Sigmoid colon (tissue), 4 donors: ENCODE data around the gene ROR1.

Experiments
- POLR2AphosphoS5 ChIP-seq, 4 donors: sonication (generic); formaldehyde crosslinking; IDR thresholded peaks; one replicate each; pipeline ENCODE4 v1.6.1; 2017; ENCODE audit warnings: antibody characterized with exemption in 4 of 4
- TF ChIP-seq, protein P1 (sequence below), 4 experiments: fragments of 450-650 bp in 3 of 4; fragments of 200-600 bp in 1 of 4; IDR thresholded peaks; one replicate each; pipeline ENCODE4 v1.5.1; 2016 to 2019; ENCODE audit warnings: antibody characterized with exemption in 4 of 4, mild to moderate bottlenecking in 3 of 4, moderate library complexity in 2 of 4

DNA sequence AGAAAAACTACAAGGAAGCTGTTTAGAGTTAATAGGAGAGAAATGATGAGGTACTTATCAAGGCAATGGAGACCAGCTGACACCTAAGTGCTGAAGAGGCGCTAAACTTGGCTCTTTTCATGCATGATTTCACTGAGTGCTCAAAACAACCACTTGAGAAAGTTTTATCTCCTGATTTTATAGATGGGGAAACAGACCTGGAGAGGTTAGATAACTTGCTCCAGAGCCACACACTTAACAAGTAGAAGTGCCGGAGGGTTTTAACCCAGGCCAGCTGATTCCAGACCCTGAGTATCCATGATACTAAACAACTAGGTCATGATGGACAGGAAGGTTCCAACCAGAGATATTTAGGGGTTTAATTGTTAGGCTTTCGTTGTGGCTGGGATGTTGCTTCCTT is 455.5 kb downstream of the ROR1 start:
- TF ChIP-seq, protein P1, sequence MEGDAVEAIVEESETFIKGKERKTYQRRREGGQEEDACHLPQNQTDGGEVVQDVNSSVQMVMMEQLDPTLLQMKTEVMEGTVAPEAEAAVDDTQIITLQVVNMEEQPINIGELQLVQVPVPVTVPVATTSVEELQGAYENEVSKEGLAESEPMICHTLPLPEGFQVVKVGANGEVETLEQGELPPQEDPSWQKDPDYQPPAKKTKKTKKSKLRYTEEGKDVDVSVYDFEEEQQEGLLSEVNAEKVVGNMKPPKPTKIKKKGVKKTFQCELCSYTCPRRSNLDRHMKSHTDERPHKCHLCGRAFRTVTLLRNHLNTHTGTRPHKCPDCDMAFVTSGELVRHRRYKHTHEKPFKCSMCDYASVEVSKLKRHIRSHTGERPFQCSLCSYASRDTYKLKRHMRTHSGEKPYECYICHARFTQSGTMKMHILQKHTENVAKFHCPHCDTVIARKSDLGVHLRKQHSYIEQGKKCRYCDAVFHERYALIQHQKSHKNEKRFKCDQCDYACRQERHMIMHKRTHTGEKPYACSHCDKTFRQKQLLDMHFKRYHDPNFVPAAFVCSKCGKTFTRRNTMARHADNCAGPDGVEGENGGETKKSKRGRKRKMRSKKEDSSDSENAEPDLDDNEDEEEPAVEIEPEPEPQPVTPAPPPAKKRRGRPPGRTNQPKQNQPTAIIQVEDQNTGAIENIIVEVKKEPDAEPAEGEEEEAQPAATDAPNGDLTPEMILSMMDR (IDR thresholded peaks at IDR 0.05) = no peak
- TF ChIP-seq POLR2AphosphoS5 (IDR thresholded peaks at IDR 0.05) = no peak
